ENCODE results near the gene SLC17A9.

DNA sequence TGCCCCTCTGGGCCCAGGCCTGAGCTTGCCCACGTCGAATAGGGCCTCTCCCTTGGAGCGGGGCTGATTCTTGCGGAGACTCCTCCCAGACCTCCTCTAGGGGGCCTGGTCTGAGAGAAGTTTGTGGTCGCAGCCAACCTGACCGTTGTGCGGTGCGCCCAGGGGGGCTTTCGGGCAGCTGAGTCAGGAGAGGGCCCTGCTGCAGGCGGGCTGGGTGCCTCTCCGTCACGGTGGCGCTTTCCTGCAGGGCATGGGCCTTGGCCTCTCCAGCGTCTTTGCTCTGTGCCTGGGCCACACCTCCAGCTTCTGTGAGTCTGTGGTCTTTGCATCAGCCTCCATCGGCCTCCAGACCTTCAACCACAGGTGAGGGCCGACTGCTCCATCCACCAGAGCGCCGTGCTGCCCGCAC, 12.9 kb downstream of the SLC17A9 start:
- TF ChIP-seq ZNF274 (IDR thresholded peaks at IDR 0.05; ENCODE audit: low read depth, low read length): no peak
- no peak for TF ChIP-seq YY1 (IDR thresholded peaks at IDR 0.05; ENCODE audit: insufficient read depth, insufficient read length)
- no peak for TF ChIP-seq SUZ12 (IDR thresholded peaks at IDR 0.05; ENCODE audit: extremely low read depth, insufficient read depth, insufficient read length)

All from NT2/D1 (cell line).